ENCODE measurements around the gene DISP2.

Gene DISP2

DNA sequence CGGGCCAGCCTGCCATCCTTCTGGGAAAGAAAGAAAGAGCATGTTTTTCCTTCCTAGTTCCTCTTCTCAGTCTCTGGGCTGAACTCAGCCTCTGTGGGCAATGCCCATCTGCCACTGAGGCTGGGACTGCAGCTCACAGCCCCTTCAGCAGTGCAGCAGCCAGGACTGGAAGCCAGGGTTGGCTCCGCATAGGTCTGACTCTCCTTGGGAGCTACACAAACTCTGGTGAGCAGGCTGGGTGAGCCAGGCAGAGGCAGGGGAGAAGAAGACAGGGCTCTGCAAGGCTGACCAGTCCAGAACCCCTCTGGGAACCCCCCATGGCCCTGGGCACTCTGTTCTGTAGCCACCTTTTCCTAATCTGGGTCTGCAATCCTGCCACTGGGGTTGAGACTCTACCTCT lies 3.6 kb downstream of the DISP2 start:
- no peak for DNase-seq (ENCODE audit: low read depth in 2 of 2, low spot score in 1 of 2)

GRCh38 chr15:40363611-40364010 lies 5.6 kb downstream of the DISP2 start:
- no peak for DNase-seq (ENCODE audit: low read depth in 2 of 2, low spot score in 1 of 2)

- DNase-seq (ENCODE audit: low read depth in 2 of 2, low spot score in 1 of 2) = no peak
Observed at GRCh38 chr15:40364251-40364650, 6.2 kb downstream of the DISP2 start.

DNA sequence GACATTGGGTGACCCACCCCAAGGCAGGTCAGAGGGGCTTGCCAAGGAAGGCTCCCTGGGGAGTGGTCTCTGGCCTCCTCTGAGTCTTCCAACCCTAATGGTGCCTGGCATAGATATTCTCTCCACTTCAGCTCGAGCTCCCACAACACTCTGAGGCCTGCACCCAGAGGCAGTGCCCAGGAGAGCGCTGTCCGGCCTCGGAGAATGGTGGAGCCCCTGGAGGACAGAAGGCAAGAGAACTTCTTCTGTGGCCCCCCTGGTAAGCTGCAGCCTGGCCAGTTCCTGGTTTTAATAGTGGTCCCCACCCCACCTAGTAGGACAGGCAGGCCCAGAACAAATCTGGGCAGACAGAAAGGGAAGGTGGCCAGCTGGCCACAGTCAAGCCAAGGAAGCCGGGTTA lies 7.0 kb downstream of the DISP2 start:
- DNase-seq (ENCODE audit: low read depth in 2 of 2, low spot score in 1 of 2) = no peak

DNA sequence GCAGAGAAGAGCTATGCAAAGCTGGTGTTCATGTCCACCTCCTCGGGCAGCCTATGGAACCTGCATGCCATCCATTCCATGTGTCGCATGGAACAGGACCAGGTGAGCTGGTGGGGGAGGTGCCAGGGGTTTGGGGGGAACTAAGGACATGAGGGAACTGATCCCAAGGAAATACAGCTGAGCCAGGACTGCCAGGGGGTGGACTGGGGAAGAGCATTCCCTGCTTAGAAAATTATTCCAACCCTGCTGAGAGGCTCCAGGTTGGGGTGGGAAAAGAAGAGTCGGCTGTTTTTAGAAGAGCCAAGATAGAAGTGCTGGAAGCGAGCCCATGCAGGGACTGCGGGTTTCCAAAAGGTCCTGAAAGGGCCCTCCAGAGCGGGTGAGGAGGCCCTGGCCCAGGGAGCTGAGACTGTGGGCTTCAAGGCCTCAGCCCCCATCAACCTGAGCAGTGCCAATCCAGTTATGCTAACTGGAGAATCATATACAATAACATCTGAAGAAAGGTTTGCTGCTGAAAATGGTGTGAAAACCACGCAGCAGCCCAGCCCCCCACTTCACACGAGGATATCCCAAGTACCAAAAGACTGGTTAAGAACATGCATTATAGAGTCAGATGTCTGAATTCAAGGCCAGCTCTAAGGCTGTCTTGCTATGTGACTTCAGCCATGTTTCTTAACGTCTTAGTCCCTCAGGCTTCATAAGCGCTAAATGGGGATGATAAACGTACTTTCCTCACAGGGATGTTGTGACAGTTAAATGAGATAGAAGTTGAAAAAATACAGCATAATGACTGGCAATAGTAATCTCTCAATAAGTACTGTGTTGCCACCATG lies 7.8 kb downstream of the DISP2 start:
- no peak for DNase-seq (ENCODE audit: low read depth in 2 of 2, low spot score in 1 of 2)

- DNase-seq (ENCODE audit: low read depth in 2 of 2, low spot score in 1 of 2) = no peak
Observed at GRCh38 chr15:40366457-40367370, 8.7 kb downstream of the DISP2 start.

GRCh38 chr15:40367371-40367685 lies 9.3 kb downstream of the DISP2 start:
- DNase-seq (ENCODE audit: low read depth in 2 of 2, low spot score in 1 of 2) = no peak

- DNase-seq (ENCODE audit: low read depth in 2 of 2, low spot score in 1 of 2) = peak; percentile 47 to 74
Observed at GRCh38 chr15:40367686-40368611, 9.9 kb downstream of the DISP2 start.

DNA sequence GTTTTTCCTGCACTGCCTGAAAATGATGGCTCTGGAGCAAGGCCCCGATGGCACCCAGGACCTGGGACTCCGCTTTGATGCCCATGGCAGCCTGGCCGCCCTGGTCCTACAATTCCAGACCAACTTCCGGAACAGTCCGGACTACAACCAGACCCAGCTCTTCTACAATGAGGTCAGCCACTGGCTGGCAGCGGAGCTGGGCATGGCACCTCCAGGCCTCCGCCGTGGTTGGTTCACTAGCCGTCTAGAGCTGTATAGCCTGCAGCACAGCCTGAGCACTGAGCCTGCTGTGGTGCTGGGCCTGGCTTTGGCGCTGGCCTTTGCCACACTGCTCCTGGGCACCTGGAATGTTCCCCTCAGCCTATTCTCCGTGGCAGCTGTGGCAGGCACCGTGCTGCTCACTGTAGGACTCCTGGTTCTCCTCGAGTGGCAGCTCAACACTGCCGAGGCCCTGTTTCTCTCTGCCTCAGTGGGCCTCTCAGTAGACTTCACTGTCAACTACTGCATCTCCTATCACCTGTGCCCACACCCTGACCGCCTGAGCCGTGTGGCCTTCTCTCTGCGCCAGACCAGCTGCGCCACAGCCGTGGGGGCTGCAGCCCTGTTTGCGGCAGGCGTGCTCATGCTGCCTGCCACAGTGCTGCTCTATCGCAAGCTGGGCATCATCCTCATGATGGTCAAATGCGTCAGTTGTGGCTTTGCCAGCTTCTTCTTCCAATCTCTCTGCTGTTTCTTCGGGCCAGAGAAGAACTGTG lies 10.9 kb downstream of the DISP2 start:
- no peak for DNase-seq (ENCODE audit: low read depth in 2 of 2, low spot score in 1 of 2)

DNA sequence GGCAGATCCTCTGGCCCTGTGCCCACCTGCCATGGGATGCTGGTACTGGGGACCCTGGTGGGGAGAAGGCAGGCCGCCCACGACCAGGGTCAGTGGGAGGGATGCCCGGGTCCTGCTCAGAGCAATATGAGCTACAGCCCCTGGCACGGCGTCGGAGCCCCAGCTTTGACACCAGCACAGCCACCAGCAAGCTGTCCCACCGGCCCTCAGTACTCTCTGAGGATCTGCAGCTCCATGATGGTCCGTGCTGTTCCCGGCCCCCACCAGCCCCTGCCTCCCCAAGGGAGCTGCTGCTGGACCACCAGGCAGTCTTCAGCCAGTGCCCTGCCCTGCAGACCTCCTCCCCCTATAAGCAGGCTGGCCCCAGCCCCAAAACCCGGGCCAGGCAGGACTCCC lies 11.5 kb downstream of the DISP2 start:
- DNase-seq (ENCODE audit: low read depth in 2 of 2, low spot score in 1 of 2) = no peak

DNA sequence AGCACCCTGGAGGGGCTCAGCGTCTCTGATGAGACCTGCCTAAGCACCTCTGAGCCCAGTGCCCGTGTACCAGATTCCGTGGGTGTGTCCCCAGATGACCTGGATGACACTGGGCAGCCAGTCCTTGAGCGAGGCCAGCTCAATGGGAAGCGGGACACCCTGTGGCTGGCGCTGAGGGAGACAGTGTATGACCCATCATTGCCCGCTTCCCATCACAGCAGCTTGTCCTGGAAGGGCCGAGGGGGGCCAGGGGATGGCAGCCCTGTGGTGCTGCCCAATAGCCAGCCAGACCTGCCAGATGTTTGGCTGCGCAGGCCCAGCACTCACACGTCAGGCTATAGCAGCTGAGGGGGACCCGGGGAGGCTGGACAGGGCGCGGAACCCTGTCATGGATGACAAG lies 12.0 kb downstream of the DISP2 start:
- DNase-seq (ENCODE audit: low read depth in 2 of 2, low spot score in 1 of 2) = no peak

- DNase-seq (ENCODE audit: low read depth in 2 of 2, low spot score in 1 of 2) = no peak
Observed at GRCh38 chr15:40372981-40373380, 15.0 kb downstream of the DISP2 start.

GRCh38 chr15:40377606-40378005 lies 19.6 kb downstream of the DISP2 start:
- DNase-seq (ENCODE audit: low read depth in 2 of 2, low spot score in 1 of 2) = no peak

DNA sequence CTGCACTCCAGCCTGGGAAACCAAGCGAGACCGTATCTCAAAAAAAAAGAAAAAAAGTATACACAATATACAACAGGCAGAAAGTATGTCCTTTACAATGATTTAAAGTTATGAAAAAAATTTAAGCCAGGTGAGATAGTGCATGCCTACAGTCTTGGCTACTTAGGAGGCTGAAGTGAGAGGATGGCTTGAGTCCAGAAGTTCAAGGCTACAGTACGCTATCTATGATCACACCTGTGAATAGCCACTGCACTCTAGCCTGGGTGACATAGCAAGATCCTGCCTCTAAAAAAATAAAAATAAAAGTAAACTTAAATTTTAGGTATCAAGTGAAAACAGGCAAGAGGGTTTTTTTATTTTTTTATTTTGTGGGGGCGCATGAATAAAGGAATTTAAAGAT lies 21.4 kb downstream of the DISP2 start:
- no peak for DNase-seq (ENCODE audit: low read depth in 2 of 2, low spot score in 1 of 2)

GRCh38 chr15:40379853-40380252 lies 21.8 kb downstream of the DISP2 start:
- DNase-seq (ENCODE audit: low read depth in 2 of 2, low spot score in 1 of 2) = no peak

GRCh38 chr15:40380636-40381035 lies 22.6 kb downstream of the DISP2 start:
- DNase-seq (ENCODE audit: low read depth in 2 of 2, low spot score in 1 of 2) = no peak

- DNase-seq (ENCODE audit: low read depth in 2 of 2, low spot score in 1 of 2) = no peak
Observed at GRCh38 chr15:40381818-40382529, 24.0 kb downstream of the DISP2 start.

GRCh38 chr15:40382580-40383456 lies 24.8 kb downstream of the DISP2 start, which contains the start of gene KNSTRN:
Gene KNSTRN (plus strand): TSS chr15:40382721. CDS start chr15:40382836, 115 bp downstream.
- DNase-seq (ENCODE audit: low read depth in 2 of 2, low spot score in 1 of 2) = peak; percentile 84 to 85

DNA sequence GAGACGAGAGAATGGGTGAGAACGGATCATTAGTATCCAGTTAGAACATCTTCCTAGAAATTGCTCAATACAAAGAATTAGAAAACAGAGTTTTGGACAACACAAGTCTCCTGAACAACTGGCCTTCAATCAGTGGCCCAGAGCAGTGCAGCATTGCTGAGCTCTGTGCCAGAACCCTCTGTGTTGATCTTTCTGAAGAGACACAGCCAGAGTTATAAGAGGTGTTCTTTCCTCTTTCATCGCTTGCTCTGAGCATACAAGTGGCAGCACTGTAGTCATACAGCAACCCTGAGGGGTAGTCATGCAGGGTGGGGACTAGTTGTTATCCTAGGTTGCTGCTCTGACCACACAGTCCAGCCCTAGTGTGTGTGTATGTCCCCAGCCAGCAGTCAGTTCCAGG lies 28.5 kb downstream of the DISP2 start:
- no peak for DNase-seq (ENCODE audit: low read depth in 2 of 2, low spot score in 1 of 2)

All from stimulated activated CD8-positive, alpha-beta memory T cell treated with anti-CD3 and anti-CD28 coated beads, Interleukin-4, amount 100 ng/mL, for 4 hours (primary cell).